GM19035 (cell line): ENCODE data around the gene CMYA5.

Experiments used
- ATAC-seq: cut with Tn5 transposase; IDR thresholded peaks from one replicate; pipeline ENCODE4 v1.9.1; 2021; ENCODE audit not compliant: unreplicated experiment

The CMYA5 gene

GRCh38 chr5:79793304-79793703 is 103.7 kb downstream of the CMYA5 start:
- no peak for ATAC-seq

DNA sequence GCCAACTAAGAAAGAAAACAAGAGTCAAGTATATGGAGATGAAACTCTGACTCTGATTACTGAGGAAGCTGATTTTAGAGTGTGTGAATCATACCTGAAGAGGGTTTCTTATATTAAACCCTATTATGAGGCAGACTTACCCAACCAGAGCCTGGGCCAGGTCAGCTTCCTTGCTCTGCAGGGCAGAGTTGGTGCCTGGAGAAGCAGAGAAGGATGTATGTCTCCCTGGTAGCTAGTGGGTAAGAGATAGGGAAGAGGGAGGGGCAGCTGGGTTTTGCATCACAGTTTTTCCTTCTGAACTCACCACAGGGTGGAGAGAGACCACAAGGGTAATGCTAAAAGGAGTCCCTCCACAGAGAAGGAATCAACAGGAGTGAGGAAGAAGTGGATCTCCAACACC is 104.1 kb downstream of the CMYA5 start:
- no peak for ATAC-seq

- no peak for ATAC-seq
These were observed 104.7 kb downstream of the CMYA5 start for GRCh38 chr5:79794347-79794746.

DNA sequence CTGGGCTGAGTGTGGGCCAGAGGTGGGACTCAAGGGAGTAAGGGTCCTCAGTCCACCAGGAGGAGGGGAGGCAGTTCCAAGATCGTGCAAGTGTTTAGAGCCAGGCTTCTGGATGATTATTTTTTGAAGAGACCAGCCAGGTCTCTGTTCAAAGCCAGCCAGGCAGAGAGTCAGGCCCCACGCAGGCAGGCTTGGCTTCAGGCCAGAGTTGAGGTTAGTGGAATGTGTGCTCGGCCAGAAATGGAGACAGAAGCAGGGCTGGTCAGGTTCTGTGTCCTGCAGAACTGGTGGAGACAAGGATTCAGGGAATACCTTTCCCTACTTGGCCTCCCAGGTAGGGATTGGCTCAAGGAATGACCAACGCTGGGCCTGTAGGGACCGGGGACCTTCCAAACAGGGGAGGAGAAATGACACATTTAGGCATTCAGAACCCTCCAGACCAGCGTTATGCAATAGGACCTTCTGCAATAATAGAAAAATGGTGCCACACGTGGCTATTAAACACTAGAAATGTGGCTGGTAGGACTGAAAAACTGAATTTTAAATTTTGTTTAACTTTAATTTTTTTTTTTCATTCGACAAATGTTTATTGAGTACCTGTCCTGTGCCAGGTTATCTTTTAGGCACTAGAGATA is 106.2 kb downstream of the CMYA5 start:
- ATAC-seq = no peak

GRCh38 chr5:79798893-79799590 is 109.4 kb downstream of the CMYA5 start:
- no peak for ATAC-seq

DNA sequence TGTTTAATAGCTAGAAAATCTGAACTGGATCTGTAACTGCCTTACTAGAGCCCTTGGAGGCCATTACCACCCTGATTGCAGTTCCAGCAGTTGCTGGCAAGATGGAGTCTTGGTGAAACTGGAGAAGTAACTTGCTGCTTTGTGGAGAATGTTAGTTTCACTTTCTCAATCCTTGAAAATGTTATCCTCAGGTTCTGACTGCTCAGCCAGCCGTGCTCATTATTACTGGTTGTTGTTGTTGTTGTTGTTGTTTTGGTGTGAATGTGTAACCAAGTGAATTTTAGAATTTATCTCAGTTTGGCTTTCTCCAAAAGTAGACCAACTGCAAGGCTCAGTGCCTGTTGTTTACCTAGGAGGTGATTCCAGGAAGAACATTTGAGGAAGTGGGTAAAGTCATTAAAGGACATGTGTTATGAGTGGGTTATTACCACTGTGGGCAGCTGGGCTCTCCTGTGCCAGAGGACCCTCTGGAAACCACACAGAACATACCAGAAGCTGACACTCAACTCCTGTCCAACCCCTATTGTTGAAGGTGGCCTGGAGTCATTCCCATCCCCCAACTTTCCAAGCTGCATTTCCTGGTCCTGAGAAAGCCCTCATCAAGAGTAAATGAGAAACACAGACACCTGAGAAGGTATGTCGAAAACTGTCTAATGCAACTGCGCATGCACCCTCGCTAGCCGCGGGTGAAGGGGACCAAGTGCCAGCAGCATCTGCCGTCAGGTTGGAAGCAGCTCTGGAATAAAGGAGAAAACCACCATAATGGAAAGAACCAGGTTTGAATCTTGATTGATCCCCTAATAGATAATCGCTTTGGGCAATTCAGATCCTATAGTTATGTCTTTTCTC is 111.6 kb downstream of the CMYA5 start:
- no peak for ATAC-seq

- ATAC-seq = no peak
These were observed 112.8 kb downstream of the CMYA5 start for GRCh38 chr5:79802406-79802805.

GRCh38 chr5:79803007-79803406 is 113.4 kb downstream of the CMYA5 start:
- ATAC-seq = no peak

DNA sequence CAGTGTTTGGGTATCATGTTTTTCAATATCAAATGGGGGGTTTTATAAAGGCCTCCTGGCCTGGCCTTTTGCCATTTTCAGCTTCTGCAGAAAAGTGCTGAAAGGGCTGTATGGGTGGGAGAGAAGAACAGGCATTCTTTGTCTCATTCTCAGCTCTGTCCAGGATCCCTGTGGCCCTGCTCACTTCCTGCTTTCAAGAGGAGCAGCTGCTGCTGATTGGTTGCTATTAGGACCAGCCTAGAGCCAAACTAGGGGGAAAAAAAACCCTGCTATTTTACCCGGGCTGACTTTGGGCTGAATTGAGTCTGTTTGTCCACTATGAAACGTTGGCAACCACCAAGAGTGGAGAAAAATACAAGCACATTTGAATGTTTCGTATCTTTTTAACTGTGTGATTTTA is 117.1 kb downstream of the CMYA5 start:
- no peak for ATAC-seq

DNA sequence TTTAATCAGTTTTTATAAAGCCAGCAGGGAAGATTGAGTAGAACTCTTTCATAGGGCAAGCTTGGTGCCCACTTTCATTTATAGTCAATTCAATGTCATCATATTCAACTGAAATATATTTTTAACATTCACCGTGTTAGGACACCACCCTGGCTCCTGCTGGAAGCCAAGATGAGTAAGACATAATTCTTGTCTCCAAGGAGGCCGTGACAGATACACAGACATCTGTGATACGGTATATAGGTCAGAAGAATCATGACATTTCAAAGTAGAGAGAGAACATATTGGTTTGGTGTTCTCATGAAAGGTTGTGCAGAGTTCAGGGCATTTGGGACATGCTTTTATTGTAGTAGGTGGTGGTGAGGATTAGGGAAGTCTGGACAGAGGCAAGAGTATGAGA is 120.1 kb downstream of the CMYA5 start:
- ATAC-seq = no peak

DNA sequence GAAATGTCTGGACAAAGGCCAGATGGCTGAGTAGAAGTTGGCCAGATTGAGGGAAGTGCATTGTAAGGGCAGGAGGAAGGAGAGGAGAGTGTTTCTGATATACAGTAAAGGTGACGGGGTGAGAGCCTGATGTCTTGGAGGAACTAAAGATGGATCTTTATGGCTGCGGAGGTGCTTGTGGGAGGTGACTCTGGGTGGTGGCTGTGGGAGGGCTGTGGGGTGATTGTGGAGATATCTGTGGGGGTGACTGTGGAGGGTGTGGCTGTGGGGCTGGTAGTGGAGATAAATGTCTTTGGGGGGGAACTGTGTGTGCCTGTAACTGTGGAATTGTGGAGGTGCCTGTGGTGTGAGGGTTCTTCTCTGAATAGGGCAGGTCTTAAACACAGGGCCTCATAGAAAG is 121.4 kb downstream of the CMYA5 start:
- no peak for ATAC-seq

- no peak for ATAC-seq
These were observed 122.3 kb downstream of the CMYA5 start for GRCh38 chr5:79811904-79812303.

DNA sequence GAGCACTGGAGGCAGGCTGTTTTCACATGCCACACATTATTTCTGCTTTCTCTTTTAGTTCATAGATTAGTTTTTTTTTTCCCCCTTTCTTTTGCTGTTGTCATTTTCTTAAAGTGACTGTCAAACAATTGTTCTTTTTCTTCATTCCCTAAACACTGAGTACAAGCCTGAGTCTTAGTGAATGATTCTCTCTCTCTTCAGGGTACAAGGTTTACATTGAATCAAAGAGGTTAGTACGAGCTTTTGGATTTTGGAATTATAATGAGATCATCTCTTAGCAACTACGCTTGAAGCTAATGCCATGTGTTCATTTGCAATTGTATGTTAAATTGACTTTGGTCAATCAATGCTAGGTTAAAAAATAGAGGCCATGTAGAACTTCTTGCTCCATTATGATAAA is 125.1 kb downstream of the CMYA5 start:
- no peak for ATAC-seq

DNA sequence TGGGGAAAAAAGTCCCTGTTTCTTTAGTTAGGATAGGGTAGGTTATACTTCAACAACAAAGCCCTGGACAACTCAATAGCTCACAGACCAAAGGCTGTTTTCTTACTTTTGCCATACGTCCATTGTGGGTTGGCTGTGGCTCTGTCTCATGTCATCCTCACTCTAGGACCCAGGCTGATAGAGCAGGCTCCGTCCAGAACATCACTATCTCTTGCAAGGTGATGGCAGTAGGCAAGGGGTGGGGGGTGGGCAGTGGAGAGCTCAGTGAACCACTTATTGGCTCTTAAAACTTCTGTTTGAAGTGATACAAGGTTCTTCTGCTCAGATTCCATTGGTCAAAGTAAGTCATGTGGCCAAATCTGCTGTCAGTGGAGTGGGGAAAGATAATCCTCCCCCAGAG is 126.4 kb downstream of the CMYA5 start:
- ATAC-seq = no peak

GRCh38 chr5:79820648-79821047 is 131.0 kb downstream of the CMYA5 start:
- ATAC-seq = no peak

GRCh38 chr5:79824444-79824843 is 134.8 kb downstream of the CMYA5 start:
- ATAC-seq = no peak

DNA sequence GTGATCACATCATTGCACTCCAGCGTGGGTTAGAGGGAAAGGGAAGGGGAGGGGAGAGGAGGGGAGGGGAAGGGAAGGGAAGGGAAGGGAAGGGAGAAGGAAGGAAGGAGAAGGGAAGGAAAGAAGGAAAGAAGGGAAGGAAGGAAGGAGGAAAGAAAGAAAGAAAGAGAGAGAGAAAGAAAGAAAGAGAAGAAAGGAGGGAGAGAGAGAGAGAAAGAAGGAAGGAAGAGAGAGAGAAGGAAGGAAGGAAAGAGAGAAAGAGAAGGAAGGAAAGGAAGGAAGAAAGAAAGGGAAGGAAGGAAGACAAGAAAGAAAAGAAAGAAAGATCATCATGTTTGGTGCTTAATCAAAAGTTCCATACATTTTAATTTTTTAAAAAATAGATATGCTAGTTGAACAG is 136.2 kb downstream of the CMYA5 start:
- no peak for ATAC-seq

DNA sequence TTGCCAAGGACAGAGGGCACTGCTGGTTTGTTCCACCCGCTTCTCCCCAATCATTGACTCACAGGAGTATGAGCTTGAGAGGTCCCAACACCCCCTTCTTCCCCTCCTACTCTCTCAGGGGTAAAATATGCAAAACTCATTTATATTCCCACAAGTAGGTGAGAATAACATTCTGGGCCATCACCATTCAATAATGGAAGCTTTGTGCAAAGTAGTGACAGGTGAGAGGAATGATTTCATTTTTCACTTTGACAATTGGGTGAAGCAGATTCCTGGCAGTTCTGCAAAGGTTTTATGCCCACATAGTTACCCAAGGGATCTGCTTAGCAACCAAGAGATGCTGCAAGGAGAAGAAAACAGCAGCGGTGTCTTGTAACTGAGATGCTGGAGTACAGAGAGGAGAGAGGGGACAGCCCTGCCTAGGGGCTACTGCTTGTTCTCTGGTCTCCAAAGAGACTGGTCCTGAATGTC is 137.6 kb downstream of the CMYA5 start:
- ATAC-seq = no peak

DNA sequence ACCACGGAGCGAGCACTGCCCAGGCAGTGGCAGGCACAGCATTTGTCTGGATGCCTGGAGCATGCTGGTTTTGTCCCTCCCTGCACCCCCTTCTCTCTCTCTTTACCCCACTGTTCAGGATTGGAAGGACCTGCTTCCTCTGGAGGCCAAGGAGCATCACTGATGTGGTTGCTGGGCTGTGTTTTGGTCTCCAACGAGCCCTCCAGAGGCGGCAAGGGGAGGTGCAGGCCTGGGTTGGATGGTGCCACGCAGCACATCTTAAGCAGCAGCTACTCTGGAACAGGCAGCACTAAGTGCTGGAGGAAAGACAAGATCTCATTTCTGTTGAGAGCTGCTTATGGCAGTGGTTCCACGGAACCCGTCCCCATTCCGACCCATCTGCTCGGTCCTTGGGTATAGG is 139.6 kb downstream of the CMYA5 start:
- no peak for ATAC-seq

- ATAC-seq = no peak
These were observed 142.0 kb downstream of the CMYA5 start for GRCh38 chr5:79831381-79832309.

DNA sequence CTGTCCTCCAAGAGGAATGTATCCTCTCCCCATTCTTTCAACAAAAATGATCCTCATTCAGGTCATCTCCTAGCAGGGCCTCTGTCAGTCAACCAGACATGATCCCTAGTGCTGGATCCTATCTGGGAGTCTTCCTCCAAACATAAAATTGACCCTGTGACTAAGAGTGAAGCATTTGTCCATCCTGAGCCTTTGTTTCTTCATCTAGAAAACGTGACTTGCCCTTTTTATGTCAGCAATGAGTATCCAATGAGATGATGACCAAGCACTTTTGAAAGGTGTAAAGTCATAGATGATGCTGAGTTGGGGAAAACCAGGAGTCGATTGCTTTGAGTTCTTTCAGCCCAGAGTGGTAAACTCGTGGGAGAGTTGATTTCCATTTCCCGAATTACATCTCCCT is 143.3 kb downstream of the CMYA5 start:
- ATAC-seq = no peak
